Colonic mucosa (tissue), 4 donors: Measurements from ENCODE around the gene YEATS2. TPM values are rescaled to one million over a fixed set of nuclear protein-coding genes. Genes with fewer than 3 reads are reported as not detected.

Experiments used
- DNase-seq: peaks from one replicate; pipeline ENCODE4 v3.0.0-alpha.2; 2020
- H3K27ac ChIP-seq: fragments of 200-600 bp; one replicate; pipeline ENCODE4 v1.8.0; 2021
- H3K27me3 ChIP-seq: fragments of 200-600 bp; one replicate; pipeline ENCODE4 v1.8.0; 2021
- H3K36me3 ChIP-seq: fragments of 200-600 bp; one replicate; pipeline ENCODE4 v1.8.0; 2021
- H3K4me1 ChIP-seq: fragments of 200-600 bp; one replicate; pipeline ENCODE4 v1.8.0; 2021; ENCODE audit warnings: mild to moderate bottlenecking
- H3K4me3 ChIP-seq: fragments of 200-600 bp; one replicate; pipeline ENCODE4 v1.8.0; 2021
- H3K9ac ChIP-seq, 2 donors: one replicate each; pipeline ENCODE4 v1.7.0; 2013; ENCODE audit warnings: control low read depth in 2 of 2, low read depth in 2 of 2, low read length in 2 of 2
- H3K9me3 ChIP-seq: fragments of 200-600 bp; one replicate; pipeline ENCODE4 v1.8.0; 2021
- CTCF ChIP-seq: fragments of 200-600 bp; IDR thresholded peaks from one replicate; pipeline ENCODE4 v1.8.0; 2022; ENCODE audit warnings: antibody characterized with exemption, mild to moderate bottlenecking
- intact Hi-C: fragments of 100-400 bp; cut with DNase I; formaldehyde crosslinking; loops from one replicate; pipeline ENCODE4 v1.14.1; 2022
- total RNA-seq, 2 donors: library from RNA; stranded (reverse); fragmentation: NEBNext Ultra II Directional in 1 of 2; extraction: Animal tissue kit (Norgen Biotek cat#: 25700) in 1 of 2; gene quantifications; one replicate each; pipeline ENCODE4 v1.2.1, GENCODE V29; 2021
- donor health status: healthy.
- donor health status: DM: no; HTN: no; CAD: no.
- donor health status: DM: no; HTN: no; CAD: no.

Gene YEATS2
- total RNA-seq, 2 donors from 2014 or later: 17.3 to 25.2 TPM

GRCh38 chr3:183718012-183718411 is 20.4 kb downstream of the YEATS2 start:
- Histone ChIP-seq H3K27me3 (no peaks in the 10 kb centered on the region), H3K27ac (no peak overlapping the region), H3K9me3 (no peaks in the 10 kb centered on the region), H3K36me3 (no peaks in the 10 kb centered on the region), H3K4me3 (no peak overlapping the region), H3K4me1 (no peaks in the 10 kb centered on the region), H3K9ac (no peak overlapping the region)
- intact Hi-C loops: no loop called here
- TF ChIP-seq CTCF: no peak
- DNase-seq: no peak

DNA sequence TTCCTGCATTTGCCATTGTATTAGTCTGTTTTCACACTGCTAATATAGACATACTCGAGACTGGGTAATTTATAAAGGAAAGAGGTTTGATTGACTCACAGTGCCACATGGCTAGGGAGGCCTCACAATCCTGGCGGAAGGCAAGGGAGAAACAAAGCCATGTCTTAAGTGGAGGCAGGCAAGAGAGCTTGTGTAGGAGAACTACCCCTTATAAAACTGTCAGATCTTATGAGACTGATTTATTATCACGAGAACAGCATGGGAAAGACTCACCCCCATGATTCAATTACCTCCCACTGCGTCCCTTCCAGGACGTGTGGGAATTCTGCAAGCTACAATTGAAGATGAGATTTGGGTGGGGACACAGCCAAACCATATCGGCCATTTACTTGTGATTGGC is 27.8 kb downstream of the YEATS2 start:
- TF ChIP-seq CTCF: no peak
- Histone ChIP-seq H3K4me1 (no peaks in the 10 kb centered on the region), H3K4me3 (no peak overlapping the region), H3K36me3 (no peaks in the 10 kb centered on the region), H3K9ac (no peak overlapping the region), H3K27ac (no peak overlapping the region), H3K27me3 (no peaks in the 10 kb centered on the region), H3K9me3 (no peaks in the 10 kb centered on the region)
- intact Hi-C loops: no loop called here
- no peak for DNase-seq

GRCh38 chr3:183728204-183728603 is 30.6 kb downstream of the YEATS2 start:
- no peaks in the 10 kb centered on the region for H3K27me3 ChIP-seq
- TF ChIP-seq CTCF: no peak
- no peaks in the 10 kb centered on the region for H3K4me1 ChIP-seq
- no peak for DNase-seq
- H3K4me3 ChIP-seq: no peak overlapping the region
- H3K9ac ChIP-seq: no peak overlapping the region
- no peaks in the 10 kb centered on the region for H3K9me3 ChIP-seq
- H3K27ac ChIP-seq: no peak overlapping the region
- intact Hi-C loops: no loop called here
- H3K36me3 ChIP-seq: no peaks in the 10 kb centered on the region

- Histone ChIP-seq H3K4me1 (no peaks in the 10 kb centered on the region), H3K36me3 (no peaks in the 10 kb centered on the region), H3K9me3 (no peaks in the 10 kb centered on the region), H3K4me3 (no peak overlapping the region), H3K27ac (no peak overlapping the region), H3K27me3 (no peaks in the 10 kb centered on the region), H3K9ac (no peak overlapping the region)
- intact Hi-C loops: no loop called here
- DNase-seq: no peak
- no peak for TF ChIP-seq CTCF
These were observed 32.8 kb downstream of the YEATS2 start for GRCh38 chr3:183730361-183730760.

GRCh38 chr3:183731611-183732010 is 34.0 kb downstream of the YEATS2 start:
- no peak overlapping the region for H3K27ac ChIP-seq
- no peaks in the 10 kb centered on the region for H3K27me3 ChIP-seq

More at GRCh38 chr3:183731611-183732010, 34.0 kb downstream of the YEATS2 start:
- Histone ChIP-seq H3K9me3 (no peaks in the 10 kb centered on the region), H3K4me3 (no peak overlapping the region), H3K9ac (no peak overlapping the region), H3K4me1 (no peaks in the 10 kb centered on the region), H3K36me3 (no peaks in the 10 kb centered on the region)
- no peak for TF ChIP-seq CTCF
- intact Hi-C loops: no loop called here
- no peak for DNase-seq
